Fibroblast of lung (primary cell): ENCODE measurements around the gene CLEC19A.

Experiments used
- EZH2 ChIP-seq: IDR thresholded peaks from 2 replicates; pipeline ENCODE4 v1.5.1; 2012; ENCODE audit warnings: low read length, control low read depth, mild to moderate bottlenecking; ENCODE audit errors: missing control alignments
- TF ChIP-seq, protein P1 (sequence below), 2 donors: IDR thresholded peaks in 1 of 2; conservative IDR thresholded peaks in 1 of 2; 1 replicate in 1 of 2; 2 replicates in 1 of 2; pipeline ENCODE4 v1.5.1; 2011 to 2012; ENCODE audit warnings: low read length in 2 of 2, control low read depth in 1 of 2, inconsistent platforms in 1 of 2, low read depth in 1 of 2, mild to moderate bottlenecking in 1 of 2

- TF ChIP-seq, protein P1, sequence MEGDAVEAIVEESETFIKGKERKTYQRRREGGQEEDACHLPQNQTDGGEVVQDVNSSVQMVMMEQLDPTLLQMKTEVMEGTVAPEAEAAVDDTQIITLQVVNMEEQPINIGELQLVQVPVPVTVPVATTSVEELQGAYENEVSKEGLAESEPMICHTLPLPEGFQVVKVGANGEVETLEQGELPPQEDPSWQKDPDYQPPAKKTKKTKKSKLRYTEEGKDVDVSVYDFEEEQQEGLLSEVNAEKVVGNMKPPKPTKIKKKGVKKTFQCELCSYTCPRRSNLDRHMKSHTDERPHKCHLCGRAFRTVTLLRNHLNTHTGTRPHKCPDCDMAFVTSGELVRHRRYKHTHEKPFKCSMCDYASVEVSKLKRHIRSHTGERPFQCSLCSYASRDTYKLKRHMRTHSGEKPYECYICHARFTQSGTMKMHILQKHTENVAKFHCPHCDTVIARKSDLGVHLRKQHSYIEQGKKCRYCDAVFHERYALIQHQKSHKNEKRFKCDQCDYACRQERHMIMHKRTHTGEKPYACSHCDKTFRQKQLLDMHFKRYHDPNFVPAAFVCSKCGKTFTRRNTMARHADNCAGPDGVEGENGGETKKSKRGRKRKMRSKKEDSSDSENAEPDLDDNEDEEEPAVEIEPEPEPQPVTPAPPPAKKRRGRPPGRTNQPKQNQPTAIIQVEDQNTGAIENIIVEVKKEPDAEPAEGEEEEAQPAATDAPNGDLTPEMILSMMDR (conservative IDR thresholded peaks at IDR 0.05 in 1 of 2, IDR thresholded peaks at IDR 0.05 in 1 of 2; ENCODE audit: low read depth in 1 of 2, low read length in 2 of 2) = no peak
- TF ChIP-seq EZH2 = no peak
Observed at GRCh38 chr16:19266774-19267173, 18.8 kb upstream of the CLEC19A start.
